Mesenchymal stem cell (in vitro differentiated cells and primary cell): ENCODE results near the gene EFHC1. TPM values are rescaled to one million over a fixed set of nuclear protein-coding genes. Genes with fewer than 3 reads are reported as not detected.
A peak's percentile ranks its signal among the peaks of the same experiment; 100 is the strongest.

ENCODE experiments used
- DNase-seq: peaks from one replicate; pipeline ENCODE4 v3.0.0-alpha.2; 2013
- H2AFZ ChIP-seq: one replicate; pipeline ENCODE4 v1.6.1; 2013; ENCODE audit warnings: low read depth, mild to moderate bottlenecking, control low read depth, inconsistent platforms, low read length, moderate library complexity
- H2AK5ac ChIP-seq: 2 replicates; pipeline ENCODE4 v1.6.1; 2013; ENCODE audit warnings: low read length, moderate library complexity, mild to moderate bottlenecking, inconsistent platforms; ENCODE audit not compliant: severe bottlenecking
- H2BK120ac ChIP-seq: one replicate; pipeline ENCODE4 v1.6.1; 2013; ENCODE audit warnings: low read depth, mild to moderate bottlenecking, inconsistent platforms, low read length, moderate library complexity
- H2BK12ac ChIP-seq, 2 experiments: one replicate each; pipeline ENCODE4 v1.6.1; 2013; ENCODE audit warnings: inconsistent platforms in 2 of 2, low read length in 2 of 2, mild to moderate bottlenecking in 2 of 2, moderate library complexity in 2 of 2, control low read depth in 1 of 2
- H2BK15ac ChIP-seq: one replicate; pipeline ENCODE4 v1.6.1; 2013; ENCODE audit warnings: mild to moderate bottlenecking, low read depth, inconsistent platforms; ENCODE audit not compliant: poor library complexity, severe bottlenecking
- H2BK5ac ChIP-seq: 2 replicates; pipeline ENCODE4 v1.6.1; 2013; ENCODE audit warnings: low read depth, mild to moderate bottlenecking, low read length, control low read depth, inconsistent platforms; ENCODE audit not compliant: poor library complexity, severe bottlenecking
- H3K14ac ChIP-seq, 2 experiments: one replicate each; pipeline ENCODE4 v1.6.1; 2013; ENCODE audit warnings: inconsistent platforms in 2 of 2, low read length in 2 of 2, control low read depth in 1 of 2, mild to moderate bottlenecking in 1 of 2, moderate library complexity in 1 of 2
- H3K18ac ChIP-seq, 2 experiments: one replicate each; pipeline ENCODE4 v1.6.1; 2013; ENCODE audit warnings: inconsistent platforms in 2 of 2, low read length in 2 of 2, control low read depth in 1 of 2, low read depth in 1 of 2, mild to moderate bottlenecking in 1 of 2
- H3K23ac ChIP-seq, 2 experiments: one replicate each; pipeline ENCODE4 v1.6.1; 2013; ENCODE audit warnings: inconsistent platforms in 2 of 2, low read length in 2 of 2, mild to moderate bottlenecking in 2 of 2, moderate library complexity in 2 of 2, control low read depth in 1 of 2
- H3K27ac ChIP-seq: 2 replicates; pipeline ENCODE4 v1.5.1; 2013; ENCODE audit warnings: mild to moderate bottlenecking, moderate library complexity, low read length, control low read depth, inconsistent platforms; ENCODE audit not compliant: poor library complexity, severe bottlenecking
- H3K27me3 ChIP-seq, 2 experiments: 2 replicates each; pipeline versions ENCODE4 v1.6.1 to v1.7.0; 2013; ENCODE audit warnings: low read length in 2 of 2, mild to moderate bottlenecking in 2 of 2, moderate library complexity in 2 of 2, control low read depth in 1 of 2, inconsistent platforms in 1 of 2; ENCODE audit not compliant: control insufficient read depth in 1 of 2, insufficient read depth in 1 of 2
- H3K36me3 ChIP-seq, 2 experiments: 2 replicates each; pipeline versions ENCODE4 v1.6.1 to v1.7.0; 2013; ENCODE audit warnings: low read length in 2 of 2, control low read depth in 1 of 2, inconsistent platforms in 1 of 2, low read depth in 1 of 2, mild to moderate bottlenecking in 1 of 2; ENCODE audit not compliant: insufficient read depth in 2 of 2, control insufficient read depth in 1 of 2
- H3K4ac ChIP-seq, 2 experiments: one replicate each; pipeline ENCODE4 v1.6.1; 2013; ENCODE audit warnings: inconsistent platforms in 2 of 2, low read length in 2 of 2, mild to moderate bottlenecking in 2 of 2, moderate library complexity in 2 of 2, control low read depth in 1 of 2, low read depth in 1 of 2
- H3K4me1 ChIP-seq: 2 replicates; pipeline ENCODE4 v1.6.1; 2013; ENCODE audit warnings: low read depth, low read length, control low read depth; ENCODE audit not compliant: control insufficient read depth, insufficient read depth
- H3K4me2 ChIP-seq: 2 replicates; pipeline ENCODE4 v1.6.1; 2013; ENCODE audit warnings: low read length, mild to moderate bottlenecking, inconsistent platforms; ENCODE audit not compliant: poor library complexity, severe bottlenecking
- H3K4me3 ChIP-seq, 2 experiments: 2 replicates each; pipeline versions ENCODE4 v1.5.1 to v1.7.0; 2013; ENCODE audit warnings: low read length in 2 of 2, mild to moderate bottlenecking in 2 of 2, control low read depth in 1 of 2, low read depth in 1 of 2; ENCODE audit not compliant: insufficient read depth in 1 of 2
- H3K79me1 ChIP-seq: replicated peaks from 2 replicates; pipeline ENCODE4 v1.6.1; 2013; ENCODE audit warnings: mild to moderate bottlenecking, control low read depth, low read length, inconsistent platforms; ENCODE audit not compliant: poor library complexity, severe bottlenecking
- H3K9ac ChIP-seq: 2 replicates; pipeline ENCODE4 v1.7.0; 2013; ENCODE audit warnings: mild to moderate bottlenecking, low read length, moderate library complexity
- H3K9me3 ChIP-seq: 2 replicates; pipeline ENCODE4 v1.7.0; 2013; ENCODE audit warnings: mild to moderate bottlenecking, low read length; ENCODE audit not compliant: control insufficient read depth
- H4K8ac ChIP-seq: one replicate; pipeline ENCODE4 v1.6.1; 2013; ENCODE audit warnings: inconsistent platforms, mild to moderate bottlenecking, low read length, moderate library complexity
- H4K91ac ChIP-seq: one replicate; pipeline ENCODE4 v1.6.1; 2013; ENCODE audit warnings: mild to moderate bottlenecking, low read length, inconsistent platforms
- WGBS: methylation state at CpG from one replicate; pipeline ENCODE4 v1.1.7; 2013; ENCODE audit warnings: mixed read lengths; 5-methylcytosine and 5-hydroxymethylcytosine counted together
- polyA plus RNA-seq, 2 experiments: library from polyadenylated mRNA; stranded (reverse); fragments of 200-250 nt; gene quantifications; one replicate each; pipeline ENCODE4 v1.2.3, GENCODE V29; 2013

Gene EFHC1
- 12.4 TPM for polyA plus RNA-seq (2013, experiment 1 of 2)
- polyA plus RNA-seq (2013, experiment 2 of 2) = 12.0 TPM

GRCh38 chr6:52419809-52420667 lies at the start of gene EFHC1:
Gene EFHC1 (plus strand): TSS chr6:52420342. CDS start chr6:52420411, 69 bp downstream.
- no peaks in the 10 kb centered on the region for H3K9me3 ChIP-seq
- peak within 1 kb of the TSS; percentile 93 to 98 for H3K4ac ChIP-seq
- peak within 1 kb of the TSS; percentile 94 for H3K9ac ChIP-seq
- H4K91ac ChIP-seq = peak within 1 kb of the TSS; percentile 98
- peak within 1 kb of the TSS; percentile 89 for H2BK5ac ChIP-seq
- H3K4me2 ChIP-seq = peak within 1 kb of the TSS; percentile 87
- no peaks in the 10 kb centered on the region for H3K36me3 ChIP-seq
- H2BK12ac ChIP-seq = peak within 1 kb of the TSS; percentile 63 to 93
- no peak within 1 kb of the TSS for H2BK15ac ChIP-seq
- WGBS = under 1% methylated on average over 52 of the region's 57 CpGs
- H3K27ac ChIP-seq = peak within 1 kb of the TSS; percentile 93
- H3K14ac ChIP-seq = peak within 1 kb of the TSS in 1 of 2 experiments; percentile 91
- H3K18ac ChIP-seq = peak within 1 kb of the TSS; percentile 94 to 98
- H3K79me1 ChIP-seq = peaks cover 2% of the 10 kb centered on the region
- H3K27me3 ChIP-seq = no peaks in the 10 kb centered on the region
- peak within 1 kb of the TSS; percentile 98 for H2BK120ac ChIP-seq
- no peak within 1 kb of the TSS for H3K23ac ChIP-seq
- peak; percentile 98 for DNase-seq
- H3K4me1 ChIP-seq = peaks cover 7% of the 10 kb centered on the region
- H3K4me3 ChIP-seq = peak within 1 kb of the TSS; percentile 76 to 98
- peak within 1 kb of the TSS; percentile 93 for H2AFZ ChIP-seq
- H2AK5ac ChIP-seq = peak within 1 kb of the TSS; percentile 95
- H4K8ac ChIP-seq = peak within 1 kb of the TSS; percentile 100

- H3K27ac ChIP-seq = no peak overlapping the region
- H2AK5ac ChIP-seq = no peak overlapping the region
- H3K4ac ChIP-seq = no peak overlapping the region
- H3K4me2 ChIP-seq = no peak overlapping the region
- H3K9me3 ChIP-seq = no peaks in the 10 kb centered on the region
- no peak overlapping the region for H2BK12ac ChIP-seq
- H4K8ac ChIP-seq = no peak overlapping the region
- peaks cover 0 to 3% of the 10 kb centered on the region in 2 experiments for H3K36me3 ChIP-seq
- DNase-seq = no peak
- H3K27me3 ChIP-seq = no peaks in the 10 kb centered on the region
- no peak overlapping the region for H4K91ac ChIP-seq
- no peak overlapping the region for H2BK5ac ChIP-seq
- no peak overlapping the region for H3K18ac ChIP-seq
- H2BK15ac ChIP-seq = no peak overlapping the region
- no peak overlapping the region for H3K4me3 ChIP-seq
- no peak overlapping the region for H2AFZ ChIP-seq
- 85% methylated on average over 2 of the region's 2 CpGs for WGBS
- H3K79me1 ChIP-seq = peaks cover 20% of the 10 kb centered on the region
- H3K9ac ChIP-seq = no peak overlapping the region
- no peaks in the 10 kb centered on the region for H3K4me1 ChIP-seq
- H2BK120ac ChIP-seq = no peak overlapping the region
- no peak overlapping the region for H3K23ac ChIP-seq
- no peak overlapping the region for H3K14ac ChIP-seq
Measured at GRCh38 chr6:52371656-52372191, 48.4 kb upstream of the EFHC1 start.

- Histone ChIP-seq H3K4me1 (no peaks in the 10 kb centered on the region), H2BK120ac (no peak overlapping the region), H3K27ac (no peak overlapping the region), H3K4me2 (no peak overlapping the region), H3K9ac (no peak overlapping the region), H2AK5ac (no peak overlapping the region), H3K23ac (no peak overlapping the region), H4K8ac (no peak overlapping the region), H2BK12ac (no peak overlapping the region), H3K9me3 (no peaks in the 10 kb centered on the region), H3K14ac (no peak overlapping the region), H2AFZ (no peak overlapping the region), H3K18ac (no peak overlapping the region), H2BK15ac (no peak overlapping the region), H3K4me3 (no peak overlapping the region), H3K79me1 (peaks cover 16% of the 10 kb centered on the region), H3K27me3 (no peaks in the 10 kb centered on the region), H3K36me3 (peaks cover 0 to 3% of the 10 kb centered on the region in 2 experiments), H3K4ac (no peak overlapping the region), H4K91ac (no peak overlapping the region), H2BK5ac (no peak overlapping the region)
- 88% methylated on average over 5 of the region's 5 CpGs for WGBS
- no peak for DNase-seq
Measured at GRCh38 chr6:52373151-52373690, 46.9 kb upstream of the EFHC1 start.

GRCh38 chr6:52374247-52374646 lies 45.9 kb upstream of the EFHC1 start:
- no peak overlapping the region for H3K18ac ChIP-seq
- H2AFZ ChIP-seq = no peak overlapping the region
- H2AK5ac ChIP-seq = no peak overlapping the region
- H2BK5ac ChIP-seq = no peak overlapping the region
- WGBS = 99% methylated on average over 4 of the region's 4 CpGs
- H2BK15ac ChIP-seq = no peak overlapping the region
- no peaks in the 10 kb centered on the region for H3K27me3 ChIP-seq
- H3K79me1 ChIP-seq = peaks cover 16% of the 10 kb centered on the region
- H3K14ac ChIP-seq = no peak overlapping the region
- no peak overlapping the region for H3K4me3 ChIP-seq
- H4K91ac ChIP-seq = no peak overlapping the region
- H3K36me3 ChIP-seq = peaks cover 0 to 3% of the 10 kb centered on the region in 2 experiments
- no peak overlapping the region for H2BK12ac ChIP-seq
- H3K27ac ChIP-seq = no peak overlapping the region
- no peak overlapping the region for H3K4ac ChIP-seq
- no peak overlapping the region for H3K23ac ChIP-seq
- no peak overlapping the region for H2BK120ac ChIP-seq
- H3K4me2 ChIP-seq = no peak overlapping the region
- H3K9me3 ChIP-seq = no peaks in the 10 kb centered on the region
- DNase-seq = no peak
- no peak overlapping the region for H4K8ac ChIP-seq
- no peaks in the 10 kb centered on the region for H3K4me1 ChIP-seq
- H3K9ac ChIP-seq = no peak overlapping the region
